Measurements from ENCODE around the gene USH1G. TPM values are rescaled to one million over a fixed set of nuclear protein-coding genes. Genes with fewer than 3 reads are reported as not detected.

The USH1G gene
- total RNA-seq, 1 donor from 2014 or later, result not detected

DNA sequence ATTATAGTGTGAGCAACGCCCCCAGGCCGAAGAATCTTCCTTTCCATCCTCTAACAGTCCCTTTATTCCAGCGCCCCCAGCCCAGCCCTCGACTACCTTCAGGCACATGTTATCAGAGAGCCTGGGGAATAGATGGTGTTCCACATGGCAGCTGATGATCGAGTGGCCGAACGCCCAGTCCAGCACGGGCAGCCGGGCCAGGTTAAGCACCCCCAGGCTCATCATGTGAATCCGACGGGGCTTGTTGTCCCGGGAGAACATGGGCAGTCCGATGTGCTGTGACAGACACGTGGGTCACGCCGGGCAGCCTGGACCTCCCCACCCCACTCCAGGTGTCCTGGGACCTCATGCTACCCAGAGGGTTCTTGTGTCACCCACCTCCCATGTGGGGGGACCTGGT lies 43.7 kb downstream of the USH1G start:
- TF ChIP-seq, protein P1, sequence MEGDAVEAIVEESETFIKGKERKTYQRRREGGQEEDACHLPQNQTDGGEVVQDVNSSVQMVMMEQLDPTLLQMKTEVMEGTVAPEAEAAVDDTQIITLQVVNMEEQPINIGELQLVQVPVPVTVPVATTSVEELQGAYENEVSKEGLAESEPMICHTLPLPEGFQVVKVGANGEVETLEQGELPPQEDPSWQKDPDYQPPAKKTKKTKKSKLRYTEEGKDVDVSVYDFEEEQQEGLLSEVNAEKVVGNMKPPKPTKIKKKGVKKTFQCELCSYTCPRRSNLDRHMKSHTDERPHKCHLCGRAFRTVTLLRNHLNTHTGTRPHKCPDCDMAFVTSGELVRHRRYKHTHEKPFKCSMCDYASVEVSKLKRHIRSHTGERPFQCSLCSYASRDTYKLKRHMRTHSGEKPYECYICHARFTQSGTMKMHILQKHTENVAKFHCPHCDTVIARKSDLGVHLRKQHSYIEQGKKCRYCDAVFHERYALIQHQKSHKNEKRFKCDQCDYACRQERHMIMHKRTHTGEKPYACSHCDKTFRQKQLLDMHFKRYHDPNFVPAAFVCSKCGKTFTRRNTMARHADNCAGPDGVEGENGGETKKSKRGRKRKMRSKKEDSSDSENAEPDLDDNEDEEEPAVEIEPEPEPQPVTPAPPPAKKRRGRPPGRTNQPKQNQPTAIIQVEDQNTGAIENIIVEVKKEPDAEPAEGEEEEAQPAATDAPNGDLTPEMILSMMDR (conservative IDR thresholded peaks at IDR 0.05; ENCODE audit: low read depth, low read length), result no peak
- no peak overlapping the region for H3K4me3 ChIP-seq (ENCODE audit: low read depth, low read length)
- no peak for DNase-seq (ENCODE audit: low read depth)

DNA sequence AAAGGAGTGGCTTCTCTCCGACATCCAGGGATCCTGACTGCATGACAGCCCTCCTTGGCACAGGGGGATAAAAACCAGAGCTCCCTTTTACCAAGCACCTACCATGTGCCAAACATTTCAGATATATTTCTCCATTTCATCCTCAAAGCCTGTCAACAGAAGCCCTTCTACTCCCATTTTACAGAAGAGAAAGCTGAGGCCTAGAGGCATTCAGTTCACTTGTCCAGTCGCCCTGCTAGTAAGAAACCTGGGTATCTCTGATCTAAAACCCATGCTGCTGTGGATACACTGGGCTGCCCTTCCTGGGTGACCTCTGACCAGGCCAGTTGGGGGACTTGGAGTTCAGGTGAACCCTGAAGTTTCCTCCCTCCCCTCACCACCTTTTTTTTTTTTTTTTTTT lies 44.4 kb downstream of the USH1G start:
- no peak for DNase-seq (ENCODE audit: low read depth)
- TF ChIP-seq, protein P1 (conservative IDR thresholded peaks at IDR 0.05; ENCODE audit: low read depth, low read length), result no peak
- H3K4me3 ChIP-seq (ENCODE audit: low read depth, low read length), result no peak overlapping the region

DNA sequence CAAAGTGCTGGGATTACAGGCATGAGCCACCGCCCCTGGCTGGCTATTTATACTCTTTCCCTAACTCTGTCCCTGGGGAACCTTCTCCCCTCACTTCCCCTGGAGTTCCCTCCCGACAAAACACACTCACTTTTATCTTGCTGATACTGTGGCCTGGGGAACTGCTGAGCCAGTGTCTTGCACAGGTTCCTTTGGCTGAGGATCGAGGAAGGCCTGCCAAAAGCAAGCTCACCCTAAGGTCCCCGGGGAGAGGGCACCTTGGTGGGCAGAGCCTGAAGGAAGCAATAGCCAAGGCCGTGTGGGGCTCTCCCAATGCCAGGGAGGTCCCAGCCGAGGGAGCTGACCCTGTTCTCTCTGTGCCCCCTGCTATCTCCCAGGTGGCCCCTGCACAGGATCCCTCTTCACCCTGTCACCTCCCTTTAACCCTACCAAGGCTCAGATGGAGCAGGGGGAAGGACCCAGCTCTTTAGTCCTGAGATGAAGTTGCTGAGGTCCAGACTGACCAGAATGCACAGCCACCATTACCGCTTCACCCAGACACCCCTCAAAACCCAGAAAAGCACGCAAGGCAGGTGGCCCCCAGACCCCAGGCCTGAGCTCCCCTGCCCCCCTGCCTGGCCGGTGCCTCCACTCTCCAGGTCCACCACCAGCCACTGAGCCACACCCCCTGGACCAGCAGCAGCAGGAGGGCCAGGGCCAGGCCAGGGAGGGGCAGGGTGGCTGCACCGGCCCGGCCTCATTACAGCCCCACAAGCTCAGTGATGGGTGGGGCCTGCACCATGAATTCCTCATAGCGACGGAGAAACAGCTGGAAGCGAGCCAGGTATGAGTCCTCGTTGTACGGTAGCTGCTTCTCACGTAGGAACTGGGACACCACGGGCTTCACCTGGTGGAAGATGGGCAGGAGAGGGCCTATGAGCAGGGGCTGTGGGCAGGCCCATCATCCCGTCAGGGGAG lies 45.2 kb downstream of the USH1G start:
- DNase-seq (ENCODE audit: low read depth), result no peak
- no peak overlapping the region for H3K4me3 ChIP-seq (ENCODE audit: low read depth, low read length)
- TF ChIP-seq, protein P1 (conservative IDR thresholded peaks at IDR 0.05; ENCODE audit: low read depth, low read length), result no peak

DNA sequence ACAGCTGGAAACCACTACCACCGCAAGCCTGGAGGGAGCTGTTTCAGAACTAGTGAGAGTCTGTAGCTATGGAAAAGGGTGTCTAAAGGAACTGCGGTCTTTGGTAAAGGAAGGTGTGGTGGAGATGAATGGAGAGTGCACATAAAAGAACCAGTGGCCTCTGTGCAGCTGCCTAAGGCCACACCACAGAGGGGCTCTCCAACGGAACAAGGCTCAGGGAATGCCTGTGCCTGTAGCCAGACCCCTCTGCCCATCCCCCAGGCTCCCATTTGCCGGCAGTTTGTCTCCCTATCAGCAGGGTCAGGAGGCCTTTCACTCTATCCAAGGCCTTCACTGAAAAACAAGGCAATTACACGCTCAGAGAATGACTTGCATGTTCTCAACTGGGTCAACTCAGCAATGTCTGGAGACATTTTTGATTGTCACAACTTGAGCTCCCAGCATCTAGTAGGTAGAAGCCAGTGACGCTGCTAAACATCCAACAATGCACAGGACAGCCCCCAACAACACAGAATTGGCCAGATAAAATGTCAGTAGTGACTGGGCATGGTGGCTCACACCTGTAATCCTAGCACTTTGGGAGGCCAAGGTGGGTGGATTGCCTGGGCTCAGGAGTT lies 47.0 kb downstream of the USH1G start:
- H3K4me3 ChIP-seq (ENCODE audit: low read depth, low read length), result no peak overlapping the region
- no peak for DNase-seq (ENCODE audit: low read depth)
- TF ChIP-seq, protein P1 (conservative IDR thresholded peaks at IDR 0.05; ENCODE audit: low read depth, low read length), result no peak

DNA sequence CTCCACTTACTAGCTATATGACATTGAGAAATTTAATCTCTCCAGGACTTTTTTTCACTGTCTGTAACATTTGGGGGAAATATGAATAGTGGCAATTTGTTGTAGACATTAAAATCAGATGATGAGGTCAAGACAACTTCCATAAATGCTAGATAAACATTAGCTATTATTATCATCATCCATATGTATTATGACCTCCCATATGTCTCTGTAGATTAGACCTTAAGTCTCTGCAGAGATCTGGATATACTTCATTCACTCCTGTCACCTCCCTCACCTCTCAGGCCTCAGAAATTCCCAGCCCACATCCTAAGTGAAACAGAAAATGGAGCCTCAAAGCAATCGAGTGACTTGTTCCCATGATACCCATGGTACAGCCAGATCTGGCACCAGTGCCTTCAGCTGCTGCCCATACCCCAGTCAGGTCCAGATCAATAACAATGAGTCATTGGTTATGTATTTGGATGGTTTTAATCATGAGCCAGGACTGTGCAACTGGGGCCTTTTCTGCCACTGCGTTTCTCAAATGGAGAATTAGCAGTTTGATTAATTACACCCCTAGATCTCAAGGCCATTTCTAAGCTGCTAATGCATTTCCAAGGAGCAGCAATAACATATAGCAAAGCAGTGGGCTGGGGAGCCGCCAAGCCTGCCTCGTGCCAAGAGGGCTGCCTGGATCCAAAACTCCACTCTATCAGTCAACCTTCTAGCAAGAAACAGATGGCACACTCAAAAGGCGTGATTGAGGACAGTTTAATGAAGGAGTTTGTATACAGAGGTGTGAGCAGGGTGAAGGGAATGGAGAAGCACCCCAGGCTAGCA lies 47.7 kb downstream of the USH1G start:
- TF ChIP-seq, protein P1 (conservative IDR thresholded peaks at IDR 0.05; ENCODE audit: low read depth, low read length), result no peak
- no peak for DNase-seq (ENCODE audit: low read depth)
- no peak overlapping the region for H3K4me3 ChIP-seq (ENCODE audit: low read depth, low read length)

DNA sequence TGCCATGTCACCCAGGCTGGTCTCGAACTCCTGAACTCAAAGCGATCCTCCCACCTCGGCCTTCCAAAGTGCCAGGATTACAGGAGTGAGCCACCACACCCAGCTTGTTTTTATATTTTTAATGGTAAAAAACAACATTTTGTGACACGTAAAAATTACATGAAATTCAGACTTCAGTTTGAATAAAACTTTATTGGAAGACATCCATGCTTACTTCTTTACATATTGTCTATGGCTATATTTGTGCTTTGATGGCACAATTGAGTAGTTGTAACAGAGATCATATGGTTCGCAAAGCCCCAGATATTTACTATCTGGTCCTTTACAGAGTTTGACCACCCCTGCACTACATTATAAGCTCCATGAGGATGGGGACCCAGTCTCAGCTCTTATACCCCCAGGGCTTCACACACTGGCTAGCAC lies 48.4 kb downstream of the USH1G start:
- no peak for DNase-seq (ENCODE audit: low read depth)
- no peak overlapping the region for H3K4me3 ChIP-seq (ENCODE audit: low read depth, low read length)
- TF ChIP-seq, protein P1 (conservative IDR thresholded peaks at IDR 0.05; ENCODE audit: low read depth, low read length), result no peak
